ENCODE data around the gene VRK3.
"Not testable (repeated sequence)": the region's sequence is repeated elsewhere in the genome, so short reads cannot be mapped to it uniquely, and the experiment has no call there.

Gene VRK3

GRCh38 chr19:49952479-49952836 is 72.7 kb downstream of the VRK3 start:
- CTCF ChIA-PET = interaction anchor here (4.2 kb wide), 1 partner anchor 14 kb away, joined by 22 read pairs; no protein-coding TSS in a partner anchor
- TF ChIP-seq CTCF (IDR thresholded peaks at IDR 0.05; ENCODE audit: insufficient read depth, low read length, missing control alignments) = no peak
- no peak overlapping the region for H3K4me3 ChIP-seq (ENCODE audit: low read depth, low read length)
- no peak for DNase-seq (ENCODE audit: low read depth, low spot score)
- POLR2A ChIA-PET = no interaction called here

GRCh38 chr19:49951806-49952478 is 73.2 kb downstream of the VRK3 start:
- TF ChIP-seq CTCF (IDR thresholded peaks at IDR 0.05; ENCODE audit: insufficient read depth, low read length, missing control alignments) = no peak
- no peak overlapping the region for H3K4me3 ChIP-seq (ENCODE audit: low read depth, low read length)
- no peak for DNase-seq (ENCODE audit: low read depth, low spot score)
- ChIA-PET CTCF (interaction anchor here (4.2 kb wide), 1 partner anchor 14 kb away, joined by 22 read pairs; no protein-coding TSS in a partner anchor), POLR2A (no interaction called here)

GRCh38 chr19:49950956-49951526 is 74.1 kb downstream of the VRK3 start:
- CTCF ChIA-PET = interaction anchor here (3.5 to 4.2 kb wide), 2 partner anchors 13 kb away, joined by 22 to 32 read pairs; no protein-coding TSS in a partner anchor
- DNase-seq (ENCODE audit: low read depth, low spot score) = no peak
- no peak for TF ChIP-seq CTCF (IDR thresholded peaks at IDR 0.05; ENCODE audit: insufficient read depth, low read length, missing control alignments)
- no peak overlapping the region for H3K4me3 ChIP-seq (ENCODE audit: low read depth, low read length)
- POLR2A ChIA-PET = no interaction called here

- no peak for DNase-seq (ENCODE audit: low read depth, low spot score)
- CTCF ChIA-PET = interaction anchor here (3.5 kb wide), 1 partner anchor 12 kb away, joined by 32 read pairs; no protein-coding TSS in a partner anchor
- no peak overlapping the region for H3K4me3 ChIP-seq (ENCODE audit: low read depth, low read length)
- no peak for TF ChIP-seq CTCF (IDR thresholded peaks at IDR 0.05; ENCODE audit: insufficient read depth, low read length, missing control alignments)
- POLR2A ChIA-PET = no interaction called here
These were observed 74.6 kb downstream of the VRK3 start for GRCh38 chr19:49950590-49950948.

GRCh38 chr19:49949742-49950589 is 75.2 kb downstream of the VRK3 start:
- POLR2A ChIA-PET = no interaction called here
- no peak for DNase-seq (ENCODE audit: low read depth, low spot score)
- CTCF ChIA-PET = interaction anchor here (3.5 kb wide), 1 partner anchor 12 kb away, joined by 32 read pairs; no protein-coding TSS in a partner anchor
- TF ChIP-seq CTCF (IDR thresholded peaks at IDR 0.05; ENCODE audit: insufficient read depth, low read length, missing control alignments) = no peak
- no peak overlapping the region for H3K4me3 ChIP-seq (ENCODE audit: low read depth, low read length)

- ChIA-PET POLR2A (no interaction called here), CTCF (interaction anchor here (1.2 kb wide), 1 partner anchor 189 kb away, joined by 3 read pairs; no protein-coding TSS in a partner anchor)
- TF ChIP-seq CTCF (IDR thresholded peaks at IDR 0.05; ENCODE audit: insufficient read depth, low read length, missing control alignments) = no peak
- no peak for DNase-seq (ENCODE audit: low read depth, low spot score)
- H3K4me3 ChIP-seq (ENCODE audit: low read depth, low read length) = no peak overlapping the region
These were observed 78.8 kb downstream of the VRK3 start for GRCh38 chr19:49946415-49946814.

GRCh38 chr19:49944567-49944966 is 80.6 kb downstream of the VRK3 start:
- DNase-seq (ENCODE audit: low read depth, low spot score); POLR2A ChIA-PET; H3K4me3 ChIP-seq (ENCODE audit: low read depth, low read length): not testable (repeated sequence)
- CTCF ChIA-PET = interaction anchor here (1.1 kb wide), 1 partner anchor 7 kb away, joined by 4 read pairs; no protein-coding TSS in a partner anchor
